ENCODE measurements around the gene LTK. TPM values are rescaled to one million over a fixed set of nuclear protein-coding genes. Genes with fewer than 3 reads are reported as not detected.

LTK gene
- total RNA-seq, 2 donors from 2014 or later = 0.44 to 0.57 TPM

GRCh38 chr15:41556677-41557076, 43.0 kb upstream of the LTK start:
- Mint-ChIP-seq H3K27me3 (ENCODE audit: insufficient read depth) (peaks cover 5% of the 10 kb centered on the region), H3K4me1 (peaks cover 35% of the 10 kb centered on the region), H3K4me3 (no peak overlapping the region), H3K9me3 (peaks cover 1% of the 10 kb centered on the region), H3K27ac (no peak overlapping the region), H3K36me3 (ENCODE audit: low read depth) (peaks cover 3% of the 10 kb centered on the region)
- 93 to 95% methylated on average over 5 of the region's 5 CpGs for WGBS, 2 experiments (ENCODE audit: insufficient coverage in 1 of 2, insufficient read length in 1 of 2)
- no peak for TF ChIP-seq CTCF (conservative IDR thresholded peaks at IDR 0.05)
- Histone ChIP-seq H3K4me1 (ENCODE audit: control insufficient read depth, insufficient read depth, low read length) (peaks cover 13% of the 10 kb centered on the region), H3K4me3 (ENCODE audit: low read length) (no peak overlapping the region), H3K36me3 (ENCODE audit: control insufficient read depth, insufficient read depth, low read length) (peaks cover 4% of the 10 kb centered on the region), H3K9ac (ENCODE audit: extremely low read depth, low read length, poor library complexity, severe bottlenecking) (no peak overlapping the region), H3K9me3 (ENCODE audit: control insufficient read depth, low read length) (no peaks in the 10 kb centered on the region), H3K27ac (ENCODE audit: low read depth, low read length) (no peak overlapping the region), H3K27me3 (ENCODE audit: control insufficient read depth, insufficient read depth, low read length, poor library complexity, severe bottlenecking) (no peaks in the 10 kb centered on the region)
- no peak for DNase-seq

GRCh38 chr15:41554915-41555314, 41.3 kb upstream of the LTK start:
- 89 to 95% methylated on average over 3 of the region's 3 CpGs for WGBS, 2 experiments (ENCODE audit: insufficient coverage in 1 of 2, insufficient read length in 1 of 2)
- Histone ChIP-seq H3K27me3 (ENCODE audit: control insufficient read depth, insufficient read depth, low read length, poor library complexity, severe bottlenecking) (no peaks in the 10 kb centered on the region), H3K9me3 (ENCODE audit: control insufficient read depth, low read length) (no peaks in the 10 kb centered on the region), H3K36me3 (ENCODE audit: control insufficient read depth, insufficient read depth, low read length) (no peaks in the 10 kb centered on the region), H3K4me3 (ENCODE audit: low read length) (no peak overlapping the region), H3K9ac (ENCODE audit: extremely low read depth, low read length, poor library complexity, severe bottlenecking) (no peak overlapping the region), H3K27ac (ENCODE audit: low read depth, low read length) (no peak overlapping the region), H3K4me1 (ENCODE audit: control insufficient read depth, insufficient read depth, low read length) (no peaks in the 10 kb centered on the region)
- Mint-ChIP-seq H3K4me3 (no peak overlapping the region), H3K27ac (no peak overlapping the region), H3K9me3 (peaks cover 1% of the 10 kb centered on the region), H3K4me1 (peaks cover 22% of the 10 kb centered on the region), H3K36me3 (ENCODE audit: low read depth) (no peaks in the 10 kb centered on the region), H3K27me3 (ENCODE audit: insufficient read depth) (peaks cover 5% of the 10 kb centered on the region)
- DNase-seq = no peak
- no peak for TF ChIP-seq CTCF (conservative IDR thresholded peaks at IDR 0.05)

- no peak overlapping the region for H3K27ac ChIP-seq (ENCODE audit: low read depth, low read length)
- no peak for DNase-seq
- Mint-ChIP-seq H3K4me1 (peaks cover 20% of the 10 kb centered on the region), H3K9me3 (peaks cover 1% of the 10 kb centered on the region), H3K4me3 (no peak overlapping the region), H3K27ac (no peak overlapping the region), H3K36me3 (ENCODE audit: low read depth) (no peaks in the 10 kb centered on the region), H3K27me3 (ENCODE audit: insufficient read depth) (peaks cover 5% of the 10 kb centered on the region)
- no peaks in the 10 kb centered on the region for H3K4me1 ChIP-seq (ENCODE audit: control insufficient read depth, insufficient read depth, low read length)
- H3K27me3 ChIP-seq (ENCODE audit: control insufficient read depth, insufficient read depth, low read length, poor library complexity, severe bottlenecking) = no peaks in the 10 kb centered on the region
- WGBS, 2 experiments (ENCODE audit: insufficient coverage in 1 of 2, insufficient read length in 1 of 2) = 95 to 98% methylated on average over 5 of the region's 5 CpGs
- no peak for TF ChIP-seq CTCF (conservative IDR thresholded peaks at IDR 0.05)
- H3K9me3 ChIP-seq (ENCODE audit: control insufficient read depth, low read length) = no peaks in the 10 kb centered on the region
- H3K36me3 ChIP-seq (ENCODE audit: control insufficient read depth, insufficient read depth, low read length) = no peaks in the 10 kb centered on the region
- no peak overlapping the region for H3K9ac ChIP-seq (ENCODE audit: extremely low read depth, low read length, poor library complexity, severe bottlenecking)
- H3K4me3 ChIP-seq (ENCODE audit: low read length) = no peak overlapping the region
These were observed 40.7 kb upstream of the LTK start for GRCh38 chr15:41554343-41554742.
